Measurements from ENCODE around the gene ATP8B3.

ATP8B3 gene, protein sequence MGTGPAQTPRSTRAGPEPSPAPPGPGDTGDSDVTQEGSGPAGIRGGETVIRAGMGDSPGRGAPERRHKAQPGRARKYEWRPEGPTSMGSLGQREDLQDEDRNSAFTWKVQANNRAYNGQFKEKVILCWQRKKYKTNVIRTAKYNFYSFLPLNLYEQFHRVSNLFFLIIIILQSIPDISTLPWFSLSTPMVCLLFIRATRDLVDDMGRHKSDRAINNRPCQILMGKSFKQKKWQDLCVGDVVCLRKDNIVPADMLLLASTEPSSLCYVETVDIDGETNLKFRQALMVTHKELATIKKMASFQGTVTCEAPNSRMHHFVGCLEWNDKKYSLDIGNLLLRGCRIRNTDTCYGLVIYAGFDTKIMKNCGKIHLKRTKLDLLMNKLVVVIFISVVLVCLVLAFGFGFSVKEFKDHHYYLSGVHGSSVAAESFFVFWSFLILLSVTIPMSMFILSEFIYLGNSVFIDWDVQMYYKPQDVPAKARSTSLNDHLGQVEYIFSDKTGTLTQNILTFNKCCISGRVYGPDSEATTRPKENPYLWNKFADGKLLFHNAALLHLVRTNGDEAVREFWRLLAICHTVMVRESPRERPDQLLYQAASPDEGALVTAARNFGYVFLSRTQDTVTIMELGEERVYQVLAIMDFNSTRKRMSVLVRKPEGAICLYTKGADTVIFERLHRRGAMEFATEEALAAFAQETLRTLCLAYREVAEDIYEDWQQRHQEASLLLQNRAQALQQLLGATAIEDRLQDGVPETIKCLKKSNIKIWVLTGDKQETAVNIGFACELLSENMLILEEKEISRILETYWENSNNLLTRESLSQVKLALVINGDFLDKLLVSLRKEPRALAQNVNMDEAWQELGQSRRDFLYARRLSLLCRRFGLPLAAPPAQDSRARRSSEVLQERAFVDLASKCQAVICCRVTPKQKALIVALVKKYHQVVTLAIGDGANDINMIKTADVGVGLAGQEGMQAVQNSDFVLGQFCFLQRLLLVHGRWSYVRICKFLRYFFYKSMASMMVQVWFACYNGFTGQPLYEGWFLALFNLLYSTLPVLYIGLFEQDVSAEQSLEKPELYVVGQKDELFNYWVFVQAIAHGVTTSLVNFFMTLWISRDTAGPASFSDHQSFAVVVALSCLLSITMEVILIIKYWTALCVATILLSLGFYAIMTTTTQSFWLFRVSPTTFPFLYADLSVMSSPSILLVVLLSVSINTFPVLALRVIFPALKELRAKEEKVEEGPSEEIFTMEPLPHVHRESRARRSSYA (N-terminal part only)

GRCh38 chr19:1811942-1812425 lies at the start of gene ATP8B3:
TSS of gene ATP8B3 (minus strand) at chr19:1812276. CDS start at chr19:1811736, 540 bp downstream.
- FAIRE-seq: no peak
- DNase-seq (ENCODE audit: insufficient read length, low spot score): peak; percentile 100

- DNase-seq (ENCODE audit: insufficient read length, low spot score) (no peak), FAIRE-seq (no peak)
These were observed 49.5 kb upstream of the ATP8B3 start for GRCh38 chr19:1861599-1862031.

GRCh38 chr19:1860821-1861598 lies 48.9 kb upstream of the ATP8B3 start:
- no peak for DNase-seq (ENCODE audit: insufficient read length, low spot score)
- no peak for FAIRE-seq

- no peak for DNase-seq (ENCODE audit: insufficient read length, low spot score)
- no peak for FAIRE-seq
These were observed 48.1 kb upstream of the ATP8B3 start for GRCh38 chr19:1860042-1860775.

- FAIRE-seq (no peak), DNase-seq (ENCODE audit: insufficient read length, low spot score) (no peak)
These were observed 47.3 kb upstream of the ATP8B3 start for GRCh38 chr19:1859331-1859781.

DNA sequence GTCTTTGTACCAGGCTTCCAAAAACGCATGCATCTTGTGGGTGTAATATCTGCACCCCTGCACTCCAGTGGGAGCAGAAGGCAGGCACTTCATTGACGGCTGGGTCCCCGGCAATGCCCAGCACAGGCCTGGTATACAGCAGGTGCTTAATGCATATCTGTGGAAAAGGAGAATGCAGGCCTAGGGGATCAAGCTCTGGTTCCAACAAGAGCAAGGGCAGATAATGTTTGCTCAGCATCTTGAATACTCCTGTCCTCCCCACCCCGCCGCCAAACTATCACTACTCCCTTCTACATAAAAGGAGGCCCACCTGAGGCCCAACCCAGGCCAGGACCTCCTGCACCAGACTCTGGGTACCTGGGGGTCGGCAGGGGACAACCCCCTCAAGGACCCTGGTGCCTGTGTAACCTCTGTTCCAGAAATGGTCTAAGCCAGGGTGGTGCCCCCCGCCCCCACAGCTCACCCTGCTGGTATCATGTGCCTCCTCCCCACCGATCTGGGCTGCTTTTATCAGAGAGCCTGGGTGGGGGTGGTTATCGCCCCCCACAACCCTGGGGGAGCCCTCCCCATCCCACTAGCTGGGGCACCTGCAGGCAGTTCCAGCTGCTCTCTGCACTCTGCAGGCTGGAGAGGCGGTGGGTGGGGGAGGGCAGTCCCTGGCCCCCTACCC lies 46.5 kb upstream of the ATP8B3 start:
- DNase-seq (ENCODE audit: insufficient read length, low spot score) (no peak), FAIRE-seq (no peak)

- no peak for DNase-seq (ENCODE audit: insufficient read length, low spot score)
- no peak for FAIRE-seq
These were observed 45.7 kb upstream of the ATP8B3 start for GRCh38 chr19:1857648-1858326.

DNA sequence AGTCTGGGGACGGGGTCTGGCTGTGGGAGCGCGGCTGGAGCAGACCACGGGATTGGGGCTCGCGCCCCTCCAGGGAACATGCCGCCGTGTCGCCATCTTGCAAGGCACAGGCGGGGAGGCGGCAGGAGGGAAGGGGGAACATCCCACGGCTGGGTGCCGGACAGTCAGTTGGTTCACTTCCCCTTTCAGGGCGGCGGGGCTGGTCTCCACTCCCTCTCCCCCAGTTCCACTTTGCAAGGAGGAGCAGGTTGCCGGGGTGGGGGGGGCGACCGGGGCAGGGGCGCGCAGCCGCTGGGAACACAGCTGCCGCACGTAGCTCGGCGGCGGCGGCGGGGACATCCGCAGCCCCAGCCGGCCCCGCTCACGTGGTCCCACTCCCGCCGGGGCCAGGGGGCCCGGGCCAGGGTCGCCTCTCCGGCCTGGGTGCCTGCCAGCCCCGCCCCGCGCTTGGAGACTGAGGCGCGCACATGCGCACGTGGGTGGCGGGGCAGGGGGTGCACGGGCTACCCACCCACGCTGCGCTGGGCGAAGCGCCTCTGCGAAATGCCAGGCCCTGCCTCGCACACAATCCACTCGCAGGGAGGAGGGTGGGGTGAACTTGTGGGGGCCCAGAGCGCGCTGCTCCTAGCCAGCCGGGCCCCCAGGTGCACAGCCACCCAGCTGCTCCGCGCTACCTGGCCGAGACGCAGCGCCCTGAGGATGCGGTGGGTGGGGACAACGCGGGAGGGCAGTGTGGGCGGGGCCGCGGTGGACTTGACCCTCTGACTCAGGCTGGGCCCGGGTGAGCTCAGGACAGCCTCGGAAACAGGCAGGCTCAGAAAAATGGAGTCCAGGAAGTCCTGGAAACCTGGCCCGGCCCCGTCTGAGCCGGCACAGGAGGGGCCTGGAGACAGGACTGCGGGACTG lies 44.9 kb upstream of the ATP8B3 start:
- DNase-seq (ENCODE audit: insufficient read length, low spot score) (peak; percentile 94), FAIRE-seq (peak; percentile 80)

DNA sequence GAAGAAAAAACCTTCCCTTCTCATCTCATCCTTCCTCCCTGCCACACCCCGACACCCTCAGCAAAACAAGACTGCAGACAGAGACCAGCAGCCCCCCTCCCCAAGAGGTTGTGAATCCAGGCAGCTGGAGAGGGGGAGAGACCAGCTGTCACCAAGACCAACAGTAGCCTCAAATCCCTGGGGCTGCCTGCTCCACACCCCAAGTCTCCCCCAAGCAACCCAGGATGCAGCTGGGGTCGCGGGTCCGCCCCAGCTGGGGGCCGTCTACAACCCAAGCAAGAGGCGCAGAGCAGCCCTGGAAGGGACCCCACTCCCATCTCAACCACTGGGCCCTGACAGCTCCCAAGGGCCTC lies 44.2 kb upstream of the ATP8B3 start:
- FAIRE-seq: peak; percentile 53
- no peak for DNase-seq (ENCODE audit: insufficient read length, low spot score)

DNA sequence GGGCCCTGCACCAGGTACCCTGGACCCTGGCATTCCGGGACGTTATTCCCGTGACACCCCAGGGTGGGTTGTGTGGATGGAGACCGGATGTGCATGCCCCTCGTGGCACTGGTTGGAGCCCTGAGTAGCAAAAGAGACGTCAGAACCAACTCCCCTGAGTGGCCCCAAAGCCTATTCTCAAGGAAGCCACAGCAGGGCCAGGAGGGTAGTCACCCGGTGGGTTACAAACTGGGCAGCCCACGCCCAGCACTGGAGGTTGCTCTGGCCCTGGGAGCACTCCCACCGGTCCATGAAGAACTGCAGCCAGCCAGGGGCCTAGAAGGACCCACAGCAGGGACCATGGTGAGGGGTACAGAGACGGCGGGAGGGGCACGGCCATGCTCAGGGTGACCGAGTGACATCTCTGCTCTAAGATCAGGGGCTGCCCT lies 43.8 kb upstream of the ATP8B3 start:
- DNase-seq (ENCODE audit: insufficient read length, low spot score) (no peak), FAIRE-seq (no peak)

DNA sequence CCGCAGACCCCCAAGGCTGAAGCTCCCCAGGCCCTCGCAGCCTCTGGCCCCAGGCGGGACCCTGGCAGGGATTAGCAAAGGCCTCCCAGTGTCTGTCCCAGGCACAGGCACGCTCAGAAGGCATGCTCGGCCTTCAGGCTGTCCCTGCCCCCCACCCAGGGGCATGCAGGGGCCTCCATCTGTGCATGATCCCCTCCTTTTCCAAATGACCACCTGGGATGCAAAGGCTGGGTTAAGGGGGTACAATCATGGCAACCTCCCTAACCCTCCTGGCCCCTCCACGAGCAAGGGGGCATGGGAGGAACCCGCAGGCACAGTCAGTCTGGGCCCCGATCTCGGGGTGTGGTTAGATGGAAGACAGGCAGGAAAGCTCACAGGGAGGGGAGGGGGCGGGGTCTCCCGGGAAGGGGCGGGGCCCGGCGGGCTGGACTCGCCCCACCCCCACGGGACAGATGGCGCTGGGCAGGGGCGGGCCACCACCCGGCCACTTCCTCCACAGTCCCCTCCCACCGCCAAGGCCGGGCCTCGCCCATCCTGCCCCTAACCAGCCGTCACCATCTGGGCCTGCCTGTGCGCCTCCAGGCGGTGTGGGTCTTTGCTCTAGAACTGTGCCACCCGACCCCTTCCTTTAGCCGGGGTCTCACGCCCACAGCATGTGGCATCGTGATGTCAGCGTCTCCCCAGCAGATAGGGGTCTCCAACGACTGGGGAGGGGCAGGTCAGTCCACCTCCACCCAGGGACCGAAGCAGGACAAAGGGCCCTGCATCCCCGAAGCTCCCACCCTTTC lies 43.2 kb upstream of the ATP8B3 start:
- DNase-seq (ENCODE audit: insufficient read length, low spot score) (peak; percentile 95), FAIRE-seq (peak; percentile 94)

- no peak for FAIRE-seq
- no peak for DNase-seq (ENCODE audit: insufficient read length, low spot score)
These were observed 42.5 kb upstream of the ATP8B3 start for GRCh38 chr19:1854542-1855039.

DNA sequence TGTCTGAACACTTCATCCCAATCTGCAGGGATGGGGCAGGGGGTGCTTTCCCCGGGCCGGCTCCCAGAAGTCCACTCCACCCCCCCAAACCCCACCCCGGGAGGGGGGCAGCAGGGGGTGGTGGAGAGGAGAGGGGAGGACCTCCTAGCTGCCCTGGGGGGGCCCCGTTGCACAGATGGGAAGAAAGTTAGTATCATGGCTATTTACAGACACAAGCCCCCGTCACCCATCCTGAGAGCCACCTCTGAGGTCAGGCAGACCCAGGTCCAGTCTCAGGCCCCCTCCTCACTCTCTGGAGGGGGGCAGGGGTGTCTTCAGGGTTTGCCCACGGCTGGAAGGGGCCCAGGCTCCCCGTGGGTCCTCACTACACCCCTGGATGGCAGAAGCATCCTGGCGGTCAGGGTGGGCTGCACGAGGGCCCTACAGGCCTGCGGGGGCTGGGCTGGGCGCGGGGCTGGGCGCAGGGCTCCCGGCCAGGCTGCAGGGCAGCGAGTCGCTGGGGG lies 42.0 kb upstream of the ATP8B3 start:
- FAIRE-seq: no peak
- no peak for DNase-seq (ENCODE audit: insufficient read length, low spot score)

- FAIRE-seq (peak; percentile 97), DNase-seq (ENCODE audit: insufficient read length, low spot score) (peak; percentile 91)
These were observed 41.4 kb upstream of the ATP8B3 start for GRCh38 chr19:1853295-1854038.

- no peak for DNase-seq (ENCODE audit: insufficient read length, low spot score)
- no peak for FAIRE-seq
These were observed 40.6 kb upstream of the ATP8B3 start for GRCh38 chr19:1852581-1853128.

Measured in GM19239 (cell line).